DOHH2 (cell line): ENCODE results near the gene FBN1.

Source experiments
- CTCF ChIP-seq: fragments of 200-600 bp; sonication (generic); IDR thresholded peaks from one replicate; pipeline ENCODE4 v1.5.1; 2014; ENCODE audit warnings: antibody characterized with exemption, mild to moderate bottlenecking, low read depth, low read length; ENCODE audit not compliant: poor library complexity, severe bottlenecking
- EZH2phosphoT487 ChIP-seq: fragments of 200-600 bp; sonication (generic); IDR thresholded peaks from 2 replicates; pipeline ENCODE4 v1.6.1; 2017; ENCODE audit warnings: borderline replicate concordance, mild to moderate bottlenecking, antibody characterized with exemption, low read length, moderate library complexity, mixed read lengths

- TF ChIP-seq CTCF (no peak), EZH2phosphoT487 (no peak)
Measured at GRCh38 chr15:48644827-48645557, 517 bp downstream of the FBN1 start.
